Immature natural killer cell (primary cell): ENCODE data around the gene RNASE2. TPM values are rescaled to one million over a fixed set of nuclear protein-coding genes. Genes with fewer than 3 reads are reported as not detected.
"Not testable (repeated sequence)": the region's sequence is repeated elsewhere in the genome, so short reads cannot be mapped to it uniquely, and the experiment has no call there.

Experiments
- DNase-seq, 3 donors: peaks; one replicate each; pipeline ENCODE4 v3.0.0; 2022; ENCODE audit warnings: mixed read lengths in 1 of 3
- H3K27ac Mint-ChIP-seq, 6 donors: one replicate each; pipeline ENCODE4 v1.8.0; 2020; ENCODE audit warnings: mixed read lengths in 6 of 6, mild to moderate bottlenecking in 5 of 6, inconsistent platforms in 4 of 6, moderate library complexity in 3 of 6
- H3K27me3 Mint-ChIP-seq, 3 donors: one replicate each; pipeline ENCODE4 v1.8.0; 2020 to 2021; ENCODE audit warnings: low read depth in 3 of 3, mild to moderate bottlenecking in 3 of 3, mixed read lengths in 3 of 3, moderate library complexity in 3 of 3, inconsistent platforms in 1 of 3
- H3K36me3 Mint-ChIP-seq, 3 donors: one replicate each; pipeline ENCODE4 v1.8.0; 2020; ENCODE audit warnings: mixed read lengths in 3 of 3, inconsistent platforms in 2 of 3, mild to moderate bottlenecking in 2 of 3
- H3K4me1 Mint-ChIP-seq, 2 donors: one replicate each; pipeline ENCODE4 v1.8.0; 2020; ENCODE audit warnings: inconsistent platforms in 2 of 2, mild to moderate bottlenecking in 2 of 2, mixed read lengths in 2 of 2, moderate library complexity in 1 of 2
- H3K4me3 Mint-ChIP-seq, 5 donors: one replicate each; pipeline ENCODE4 v1.8.0; 2020; ENCODE audit warnings: mild to moderate bottlenecking in 5 of 5, mixed read lengths in 5 of 5, inconsistent platforms in 3 of 5, moderate library complexity in 3 of 5
- H3K9me3 Mint-ChIP-seq, 6 donors: one replicate each; pipeline ENCODE4 v1.8.0; 2020; ENCODE audit warnings: mild to moderate bottlenecking in 6 of 6, mixed read lengths in 6 of 6, inconsistent platforms in 4 of 6, moderate library complexity in 3 of 6
- polyA plus RNA-seq, 3 donors: library from polyadenylated mRNA; unstranded; fragments of 300-500 nt; fragmentation: Illumina TruSeq; gene quantifications; one replicate each; pipeline ENCODE4 v1.2.3, GENCODE V29; 2021

RNASE2 gene
- polyA plus RNA-seq, 3 donors from 2014 or later = 2.0 to 4.1 TPM; not detected in 1

DNA sequence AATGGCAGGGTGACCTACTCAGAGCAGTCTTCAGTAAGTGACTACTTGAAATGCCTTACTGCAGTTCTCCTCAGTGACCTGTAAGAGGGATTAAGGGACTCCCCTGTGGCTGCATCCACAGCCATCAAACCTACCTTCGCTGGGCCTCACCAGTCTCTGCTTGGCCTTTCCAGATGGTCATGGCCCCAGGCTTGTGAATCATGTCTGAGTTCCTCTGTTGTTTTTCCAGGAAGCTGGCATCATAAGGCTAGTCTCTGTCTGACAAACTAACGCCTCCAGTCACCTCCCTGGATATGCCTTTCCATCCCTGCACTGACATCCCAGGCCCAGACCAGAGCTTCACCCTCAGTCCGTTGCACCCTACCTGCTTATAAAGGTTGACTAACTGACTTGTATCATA lies 14.0 kb downstream of the RNASE2 start:
- Mint-ChIP-seq H3K4me3 (no peak overlapping the region), H3K9me3 (no peaks in the 10 kb centered on the region), H3K4me1 (peaks cover 11 to 17% of the 10 kb centered on the region in 2 donors), H3K36me3 (no peaks in the 10 kb centered on the region), H3K27ac (no peak overlapping the region), H3K27me3 (peaks cover 6 to 18% (median 7%) of the 10 kb centered on the region in 3 donors)
- no peak for DNase-seq

DNA sequence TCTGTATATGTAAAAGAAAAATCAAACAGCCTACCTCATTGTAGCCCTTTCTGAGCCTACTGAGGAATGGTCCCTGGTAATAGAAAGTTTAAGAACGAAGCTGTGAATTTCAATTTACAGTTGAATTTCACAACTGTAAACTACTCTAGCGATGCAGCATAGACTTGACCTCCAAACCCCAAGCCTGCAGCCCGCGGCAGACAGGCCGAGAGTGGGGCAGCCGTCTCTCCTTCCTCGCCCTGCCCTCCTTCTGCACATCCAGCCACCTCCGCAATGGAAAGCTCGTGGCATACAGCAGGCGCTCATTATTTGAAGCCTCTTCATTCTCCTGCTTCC lies 15.3 kb downstream of the RNASE2 start:
- peaks cover 5 to 16% (median 6%) of the 10 kb centered on the region in 3 donors for H3K27me3 Mint-ChIP-seq
- H3K9me3 Mint-ChIP-seq = no peaks in the 10 kb centered on the region
- H3K4me1 Mint-ChIP-seq = peaks cover 11 to 17% of the 10 kb centered on the region in 2 donors
- H3K36me3 Mint-ChIP-seq = no peaks in the 10 kb centered on the region
- peak overlapping the region; percentile 89 to 96 (median 92) for H3K4me3 Mint-ChIP-seq
- no peak for DNase-seq
- H3K27ac Mint-ChIP-seq = peak overlapping the region in 1 of 6 donors; percentile 57

DNA sequence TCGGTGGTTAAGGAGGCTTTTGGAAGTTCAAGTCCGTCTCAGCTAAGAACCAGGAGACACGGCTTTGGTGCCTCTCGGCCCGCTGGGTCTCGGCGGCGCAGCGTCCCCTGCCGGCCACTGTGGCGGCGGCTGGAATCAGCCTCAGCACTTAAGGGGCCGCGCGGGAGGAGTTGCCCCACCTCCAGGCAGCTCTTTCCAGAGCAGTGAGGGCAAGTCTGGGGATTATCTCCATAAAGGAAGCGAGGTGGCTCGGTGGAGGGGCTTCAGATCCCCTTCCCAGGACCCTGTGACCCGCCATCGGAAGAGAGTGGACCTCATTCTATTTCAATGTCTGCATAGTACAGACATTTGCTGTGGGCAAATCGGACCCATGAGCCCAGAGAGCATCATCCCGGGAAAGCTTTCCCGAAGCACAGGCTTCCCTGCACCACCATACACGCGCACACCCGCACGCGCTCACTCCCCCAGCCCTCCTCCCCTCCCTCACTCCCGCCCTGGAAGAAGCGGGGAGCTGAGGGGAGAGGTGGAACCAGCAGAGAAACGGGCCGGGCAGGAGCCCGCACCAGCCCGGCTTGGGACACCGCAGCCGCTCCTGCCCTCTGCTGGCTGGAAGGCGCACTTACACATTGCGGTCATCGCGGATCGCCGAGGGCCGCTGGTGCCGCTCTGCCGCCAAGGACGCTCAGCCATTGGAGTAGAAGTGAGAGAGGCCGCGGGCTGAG lies 15.9 kb downstream of the RNASE2 start:
- Mint-ChIP-seq H3K9me3 (no peaks in the 10 kb centered on the region), H3K4me3 (peak overlapping the region; percentile 89 to 96 (median 92)), H3K36me3 (no peaks in the 10 kb centered on the region), H3K27me3 (peaks cover 5 to 17% (median 6%) of the 10 kb centered on the region in 3 donors), H3K27ac (peak overlapping the region in 5 of 6 donors; percentile 52 to 80 (median 71)), H3K4me1 (peaks cover 11 to 17% of the 10 kb centered on the region in 2 donors)
- peak; percentile 72 to 79 (median 77) for DNase-seq

DNA sequence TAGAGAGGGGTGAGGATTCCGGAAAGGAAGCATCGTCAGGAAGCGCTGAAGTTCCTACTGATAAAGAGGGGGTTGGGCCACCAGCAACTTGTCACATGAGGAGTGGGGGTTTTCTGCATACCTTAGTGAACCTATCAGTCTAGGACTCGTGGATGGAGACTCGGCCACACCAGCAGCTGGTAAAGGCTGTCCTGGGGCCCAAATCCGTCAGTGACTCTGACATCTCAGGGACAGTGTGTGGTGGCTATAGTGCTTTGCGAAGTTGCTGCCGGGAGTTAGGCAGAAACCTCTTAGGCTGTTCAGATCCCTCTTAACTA lies 16.4 kb downstream of the RNASE2 start:
- peak overlapping the region in 3 of 6 donors; percentile 57 to 71 (median 71) for H3K27ac Mint-ChIP-seq
- no peaks in the 10 kb centered on the region for H3K9me3 Mint-ChIP-seq
- peaks cover 6 to 14% (median 6%) of the 10 kb centered on the region in 3 donors for H3K27me3 Mint-ChIP-seq
- DNase-seq = no peak
- H3K4me3 Mint-ChIP-seq = peak overlapping the region; percentile 89 to 96 (median 92)
- H3K4me1 Mint-ChIP-seq = peaks cover 11 to 17% of the 10 kb centered on the region in 2 donors
- no peaks in the 10 kb centered on the region for H3K36me3 Mint-ChIP-seq

DNA sequence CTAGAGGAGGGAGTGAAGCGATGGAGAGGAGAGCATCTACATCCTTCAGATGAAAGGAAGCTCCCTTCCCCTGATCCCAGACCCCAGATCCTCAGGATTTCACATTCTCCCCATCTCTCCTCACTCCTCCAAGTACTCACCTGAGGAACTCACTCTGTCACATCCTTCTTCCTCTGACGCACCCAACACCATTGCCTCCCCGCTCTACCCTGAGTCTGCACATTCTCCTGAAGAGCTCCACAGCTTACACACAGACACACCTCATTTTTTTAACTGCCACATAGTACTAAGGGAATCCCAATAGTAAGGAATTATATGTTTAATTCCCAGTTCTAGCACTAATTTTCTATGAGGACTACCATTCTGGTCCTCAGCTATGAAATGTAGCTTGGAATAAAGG lies 18.2 kb downstream of the RNASE2 start:
- H3K27ac Mint-ChIP-seq = no peak overlapping the region
- H3K4me3 Mint-ChIP-seq = peak overlapping the region in 1 of 5 donors; percentile 17
- peaks cover 11 to 17% of the 10 kb centered on the region in 2 donors for H3K4me1 Mint-ChIP-seq
- H3K9me3 Mint-ChIP-seq = no peaks in the 10 kb centered on the region
- H3K27me3 Mint-ChIP-seq = peaks cover 4 to 10% (median 8%) of the 10 kb centered on the region in 3 donors
- no peak for DNase-seq
- no peaks in the 10 kb centered on the region for H3K36me3 Mint-ChIP-seq

DNA sequence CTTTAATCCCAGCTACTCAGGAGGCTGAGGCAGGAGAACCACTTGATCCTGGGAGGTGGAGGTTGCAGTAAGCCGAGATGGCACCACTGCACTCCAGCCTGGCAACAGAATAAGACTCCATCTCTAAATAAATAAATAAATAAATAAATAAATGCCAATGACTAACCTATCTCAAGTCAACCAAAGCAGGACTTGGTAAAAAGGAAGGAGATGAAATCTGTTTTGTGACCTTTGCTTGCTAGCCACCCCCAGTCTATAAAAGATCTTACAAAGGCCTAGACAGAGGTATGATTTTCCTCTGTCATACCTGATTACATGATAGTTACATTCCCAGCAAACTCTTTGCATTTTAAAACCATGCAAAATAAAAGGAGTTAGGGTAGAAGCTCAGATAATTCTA lies 21.0 kb downstream of the RNASE2 start:
- H3K36me3 Mint-ChIP-seq = no peaks in the 10 kb centered on the region
- no peak overlapping the region for H3K27ac Mint-ChIP-seq
- H3K9me3 Mint-ChIP-seq = no peaks in the 10 kb centered on the region
- peaks cover 3 to 5% of the 10 kb centered on the region in 2 donors for H3K4me1 Mint-ChIP-seq
- H3K4me3 Mint-ChIP-seq = no peak overlapping the region
- H3K27me3 Mint-ChIP-seq = peaks cover 4 to 16% (median 10%) of the 10 kb centered on the region in 3 donors
- no peak for DNase-seq

DNA sequence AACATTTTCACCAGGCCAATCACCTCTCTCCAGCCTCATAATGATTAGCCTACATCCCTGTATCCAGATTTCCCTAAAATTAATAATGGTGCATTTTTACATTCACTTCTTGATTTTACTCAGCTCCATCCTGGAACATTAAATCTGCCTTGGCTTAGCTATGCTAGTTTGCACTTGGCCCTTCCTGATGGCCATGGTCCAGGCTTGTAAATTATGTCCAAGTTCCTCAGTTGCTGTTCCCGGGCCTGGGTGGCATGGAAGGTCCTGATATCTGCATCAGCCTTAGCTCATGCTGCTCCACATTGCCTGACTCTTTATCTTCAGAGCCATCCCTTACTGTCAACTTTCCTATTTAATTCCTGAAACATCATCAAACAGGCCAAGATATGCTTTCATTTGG lies 23.4 kb downstream of the RNASE2 start:
- no peaks in the 10 kb centered on the region for H3K9me3 Mint-ChIP-seq
- no peak overlapping the region for H3K4me3 Mint-ChIP-seq
- no peaks in the 10 kb centered on the region for H3K36me3 Mint-ChIP-seq
- no peak for DNase-seq
- peaks cover 4 to 19% (median 5%) of the 10 kb centered on the region in 3 donors for H3K27me3 Mint-ChIP-seq
- no peak overlapping the region for H3K27ac Mint-ChIP-seq
- no peaks in the 10 kb centered on the region for H3K4me1 Mint-ChIP-seq

DNA sequence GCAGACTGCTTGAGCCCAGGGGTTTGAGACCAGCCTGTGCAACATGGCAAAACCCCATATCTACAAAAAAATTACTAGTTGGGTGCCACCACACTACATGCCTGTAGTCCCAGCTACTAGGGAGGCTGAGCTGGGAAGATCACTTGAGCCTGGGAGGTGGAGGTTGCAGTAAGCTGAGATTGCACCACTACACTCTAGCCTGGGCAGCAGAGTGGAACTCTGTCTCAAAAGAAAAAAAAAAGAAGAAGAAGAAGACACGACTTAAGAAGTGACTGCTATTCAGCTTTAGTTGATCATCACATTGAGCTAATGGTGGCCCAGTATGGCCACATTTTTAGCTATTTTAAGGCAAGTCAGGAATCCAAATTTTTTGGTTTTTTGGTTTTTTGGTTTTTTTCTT lies 25.6 kb downstream of the RNASE2 start:
- no peaks in the 10 kb centered on the region for H3K4me1 Mint-ChIP-seq
- H3K4me3 Mint-ChIP-seq = no peak overlapping the region
- no peak overlapping the region for H3K27ac Mint-ChIP-seq
- no peaks in the 10 kb centered on the region for H3K36me3 Mint-ChIP-seq
- H3K27me3 Mint-ChIP-seq = peaks cover 4 to 19% (median 5%) of the 10 kb centered on the region in 3 donors
- DNase-seq = no peak
- H3K9me3 Mint-ChIP-seq = no peaks in the 10 kb centered on the region

DNA sequence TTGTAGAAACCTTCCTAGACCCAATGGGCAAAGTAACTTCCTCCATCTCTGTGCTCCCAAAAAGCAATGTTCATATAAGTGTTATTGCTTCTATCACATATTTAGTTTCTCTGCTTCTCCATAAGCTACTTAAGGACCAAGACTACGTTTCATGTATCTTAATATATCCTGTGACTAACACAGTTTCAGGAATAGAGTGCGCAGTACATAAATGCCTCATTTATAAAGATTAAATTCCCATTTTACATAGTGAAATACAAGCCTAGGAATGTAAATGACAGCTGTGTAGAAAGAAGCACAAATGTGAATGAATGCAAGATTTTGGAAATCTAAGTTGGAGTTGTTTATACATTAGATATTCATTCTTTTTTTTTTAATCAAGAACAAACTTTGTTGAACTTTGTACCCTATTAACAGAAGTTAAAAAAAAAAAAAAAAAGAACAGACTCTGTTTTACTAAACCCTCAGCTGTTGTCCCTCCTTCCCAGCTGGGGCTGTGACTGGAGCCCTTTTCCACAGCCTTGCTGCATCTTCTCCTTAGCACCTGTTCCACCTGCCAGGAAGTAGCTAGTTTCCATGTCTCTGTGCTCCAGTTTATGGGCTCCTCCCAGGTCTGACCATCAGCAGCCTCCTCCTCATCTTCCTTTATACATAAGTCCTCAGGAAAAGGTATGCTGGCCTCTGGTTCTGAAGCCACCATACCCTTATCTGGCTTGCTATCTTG lies 27.5 kb downstream of the RNASE2 start:
- Mint-ChIP-seq H3K27ac (no peak overlapping the region), H3K36me3 (no peaks in the 10 kb centered on the region), H3K4me3 (no peak overlapping the region), H3K27me3 (peaks cover 3 to 19% (median 4%) of the 10 kb centered on the region in 3 donors), H3K9me3 (no peaks in the 10 kb centered on the region), H3K4me1 (no peaks in the 10 kb centered on the region)
- DNase-seq = no peak

DNA sequence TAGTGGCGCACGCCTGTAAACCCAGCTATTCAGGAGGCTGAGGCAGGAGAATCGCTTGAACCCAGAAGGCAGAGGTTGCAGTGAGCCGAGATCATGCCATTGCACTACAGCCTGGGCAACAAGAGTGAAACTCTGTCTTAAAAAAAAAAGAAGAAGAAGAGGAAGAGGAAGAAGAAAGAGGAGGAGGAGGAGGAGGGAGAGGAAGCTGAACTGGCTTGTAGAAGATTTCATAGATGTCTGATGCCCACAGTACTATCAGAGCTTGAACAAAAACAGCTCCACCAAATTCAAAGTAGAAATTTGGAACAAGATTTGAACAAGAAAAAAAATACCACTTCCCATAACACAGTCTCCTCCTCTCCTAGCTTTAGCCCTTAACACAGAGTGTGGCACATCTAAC lies 30.4 kb downstream of the RNASE2 start:
- not testable (repeated sequence) for H3K4me3 Mint-ChIP-seq, H3K36me3 Mint-ChIP-seq, DNase-seq, H3K9me3 Mint-ChIP-seq, H3K27ac Mint-ChIP-seq
- H3K27me3 Mint-ChIP-seq = peaks cover 0 to 13% (median 6%) of the 10 kb centered on the region in 3 donors
- peaks cover 12 to 22% of the 10 kb centered on the region in 2 donors for H3K4me1 Mint-ChIP-seq

DNA sequence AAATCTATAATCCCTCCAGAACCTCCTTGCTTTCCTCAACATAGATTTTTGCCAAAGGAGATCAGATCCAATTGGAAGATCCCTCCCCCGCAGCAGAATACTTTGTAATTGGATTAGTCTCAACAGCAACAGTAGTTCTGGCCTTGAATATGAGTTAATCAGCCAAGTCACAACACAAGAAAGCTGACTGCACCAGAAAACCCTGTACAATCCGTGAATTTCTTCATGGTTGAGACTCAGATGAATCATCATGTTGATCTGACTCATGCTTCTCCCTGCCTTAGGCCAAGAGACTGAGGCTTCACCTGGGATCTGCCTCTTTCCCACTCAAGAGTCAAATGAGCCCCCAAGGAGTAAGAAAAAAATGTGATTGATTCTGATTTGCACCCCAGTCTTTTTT lies 31.5 kb downstream of the RNASE2 start:
- DNase-seq = no peak
- Mint-ChIP-seq H3K4me1 (peaks cover 18 to 33% of the 10 kb centered on the region in 2 donors), H3K4me3 (no peak overlapping the region), H3K36me3 (peaks cover 0 to 2% (median under 1%) of the 10 kb centered on the region in 3 donors), H3K27ac (no peak overlapping the region), H3K27me3 (peaks cover 0 to 10% (median 6%) of the 10 kb centered on the region in 3 donors), H3K9me3 (no peaks in the 10 kb centered on the region)

DNA sequence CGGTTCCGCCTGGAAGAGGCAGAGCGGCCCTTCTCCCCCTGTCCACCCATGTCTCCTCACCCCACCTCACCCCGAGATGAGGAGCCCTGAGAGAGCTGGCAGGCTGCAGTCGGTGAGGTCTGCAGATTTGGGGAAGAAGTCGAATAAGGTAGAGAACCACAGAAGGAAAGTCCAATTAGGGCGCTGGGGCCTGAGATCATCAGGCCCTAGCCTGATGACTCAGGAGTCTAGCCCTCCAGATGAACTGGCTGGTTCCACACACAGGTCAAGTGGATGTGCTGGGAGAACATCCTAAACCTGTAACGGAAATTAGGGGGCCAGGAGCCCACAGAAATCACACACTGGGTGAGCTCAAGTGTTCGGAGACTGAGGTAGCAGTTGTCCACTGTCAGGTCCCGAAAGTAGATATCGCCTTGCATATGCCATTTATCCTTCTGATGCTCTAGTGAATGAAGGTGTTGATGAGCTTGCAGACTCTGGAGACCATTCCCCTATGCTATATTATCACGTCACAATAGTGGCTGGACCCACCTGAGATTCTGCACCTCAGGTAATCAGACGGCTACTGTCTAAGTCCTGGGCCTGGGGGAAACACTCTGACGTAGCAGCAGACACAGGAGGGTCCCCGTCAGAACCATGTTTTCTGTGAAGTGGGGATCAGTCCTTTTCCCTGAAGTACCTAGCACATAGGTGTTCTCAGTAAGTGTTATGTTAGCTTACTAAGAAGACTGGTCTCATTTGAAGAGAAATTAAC lies 33.6 kb downstream of the RNASE2 start:
- H3K4me1 Mint-ChIP-seq = peaks cover 20 to 41% of the 10 kb centered on the region in 2 donors
- H3K4me3 Mint-ChIP-seq = peak overlapping the region; percentile 31 to 91 (median 66)
- DNase-seq = no peak
- H3K9me3 Mint-ChIP-seq = no peaks in the 10 kb centered on the region
- H3K27me3 Mint-ChIP-seq = peaks cover 0 to 4% (median 3%) of the 10 kb centered on the region in 3 donors
- peak overlapping the region in 3 of 6 donors; percentile 56 to 86 (median 60) for H3K27ac Mint-ChIP-seq
- H3K36me3 Mint-ChIP-seq = peaks cover 3 to 13% (median 10%) of the 10 kb centered on the region in 3 donors

DNA sequence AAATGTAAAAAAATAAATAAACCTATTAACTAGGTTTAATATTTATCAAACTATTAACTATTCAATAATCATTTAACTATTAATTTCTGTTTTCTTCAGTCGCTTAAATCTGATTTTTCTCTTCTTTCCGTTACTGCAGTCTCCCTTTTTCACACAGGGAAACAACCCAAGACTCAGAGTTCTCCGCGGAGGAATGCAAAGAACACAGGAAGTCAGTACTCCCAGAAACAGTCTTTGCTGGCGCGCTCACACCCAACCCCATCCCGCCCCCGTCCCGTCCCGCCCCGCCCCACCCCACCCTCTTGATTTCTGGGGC lies 34.1 kb downstream of the RNASE2 start:
- peaks cover 0 to 4% (median 3%) of the 10 kb centered on the region in 3 donors for H3K27me3 Mint-ChIP-seq
- H3K4me1 Mint-ChIP-seq = peaks cover 20 to 42% of the 10 kb centered on the region in 2 donors
- peak overlapping the region; percentile 91 to 98 (median 96) for H3K4me3 Mint-ChIP-seq
- peak overlapping the region; percentile 60 to 95 (median 88) for H3K27ac Mint-ChIP-seq
- H3K36me3 Mint-ChIP-seq = peaks cover 3 to 17% (median 14%) of the 10 kb centered on the region in 3 donors
- no peaks in the 10 kb centered on the region for H3K9me3 Mint-ChIP-seq
- no peak for DNase-seq
